GM19351 (cell line): ENCODE measurements around the gene GHRH.

Experiments used
- ATAC-seq: cut with Tn5 transposase; IDR thresholded peaks from one replicate; pipeline ENCODE4 v1.9.1; 2021; ENCODE audit warnings: mild to moderate bottlenecking, moderate library complexity; ENCODE audit not compliant: unreplicated experiment

GHRH gene

GRCh38 chr20:37238935-37239451, 22.6 kb downstream of the GHRH start:
- no peak for ATAC-seq

- no peak for ATAC-seq
Observed at GRCh38 chr20:37238426-37238825, 23.2 kb downstream of the GHRH start.

- no peak for ATAC-seq
Observed at GRCh38 chr20:37237656-37238055, 24.0 kb downstream of the GHRH start.

- ATAC-seq = no peak
Observed at GRCh38 chr20:37236462-37236861, 25.2 kb downstream of the GHRH start.

- no peak for ATAC-seq
Observed at GRCh38 chr20:37235065-37235464, 26.5 kb downstream of the GHRH start.

GRCh38 chr20:37234254-37234581, 27.4 kb downstream of the GHRH start:
- ATAC-seq = no peak

- no peak for ATAC-seq
Observed at GRCh38 chr20:37233548-37234253, 27.9 kb downstream of the GHRH start.

GRCh38 chr20:37231947-37232630, 29.5 kb downstream of the GHRH start:
- ATAC-seq = no peak

GRCh38 chr20:37230200-37230599, 31.4 kb downstream of the GHRH start:
- ATAC-seq = no peak

- no peak for ATAC-seq
Observed at GRCh38 chr20:37229357-37229756, 32.3 kb downstream of the GHRH start.

GRCh38 chr20:37228656-37229055, 33.0 kb downstream of the GHRH start:
- no peak for ATAC-seq

- no peak for ATAC-seq
Observed at GRCh38 chr20:37228082-37228481, 33.5 kb downstream of the GHRH start.

GRCh38 chr20:37226889-37227288, 34.7 kb downstream of the GHRH start:
- no peak for ATAC-seq

- ATAC-seq = no peak
Observed at GRCh38 chr20:37225146-37225545, 36.5 kb downstream of the GHRH start.

- ATAC-seq = no peak
Observed at GRCh38 chr20:37223053-37223452, 38.6 kb downstream of the GHRH start.

GRCh38 chr20:37222086-37222485, 39.5 kb downstream of the GHRH start:
- no peak for ATAC-seq

GRCh38 chr20:37220731-37221130, 40.9 kb downstream of the GHRH start:
- ATAC-seq = no peak

GRCh38 chr20:37219751-37220668, 41.6 kb downstream of the GHRH start:
- ATAC-seq = no peak

GRCh38 chr20:37218976-37219375, 42.6 kb downstream of the GHRH start:
- no peak for ATAC-seq

GRCh38 chr20:37218441-37218840, 43.2 kb downstream of the GHRH start:
- no peak for ATAC-seq

GRCh38 chr20:37209661-37210314, 51.8 kb downstream of the GHRH start:
- no peak for ATAC-seq
